Gastrocnemius medialis (tissue), 4 donors: ENCODE data around the gene ATP1B1. TPM values are rescaled to one million over a fixed set of nuclear protein-coding genes. Genes with fewer than 3 reads are reported as not detected.

Experiments
- ATAC-seq, 2 donors: fragments of 150-250 bp; one replicate each; pipeline ENCODE4 v1.9.1; 2016
- DNase-seq, 2 donors: peaks; one replicate each; pipeline ENCODE4 v3.0.0-alpha.2; 2019
- H3K27ac ChIP-seq, 4 donors: fragments of 200-600 bp; sonication (generic); 1 replicate in 1 of 4; 2 replicates in 3 of 4; pipeline ENCODE4 v1.5.1; 2016 to 2018; ENCODE audit warnings: mild to moderate bottlenecking in 2 of 4, moderate library complexity in 1 of 4
- H3K27me3 ChIP-seq, 3 donors: fragments of 200-600 bp; sonication (generic) in 2 of 3; 1 replicate in 1 of 3; 2 replicates in 2 of 3; pipeline versions ENCODE4 v1.5.1 to v1.6.0; 2016 to 2019; ENCODE audit warnings: mild to moderate bottlenecking in 1 of 3, moderate library complexity in 1 of 3
- H3K36me3 ChIP-seq, 2 donors: fragments of 200-600 bp; sonication (generic) in 1 of 2; one replicate each; pipeline ENCODE4 v1.5.1; 2017 to 2018
- H3K4me1 ChIP-seq, 2 donors: fragments of 200-600 bp; sonication (generic) in 1 of 2; one replicate each; pipeline ENCODE4 v1.5.1; 2016 to 2017; ENCODE audit warnings: mild to moderate bottlenecking in 2 of 2
- H3K4me3 ChIP-seq, 4 donors: fragments of 200-600 bp; sonication (generic) in 3 of 4; 1 replicate in 1 of 4; 2 replicates in 3 of 4; pipeline ENCODE4 v1.5.1; 2016 to 2019; ENCODE audit warnings: mild to moderate bottlenecking in 2 of 4
- H3K9me3 ChIP-seq, 3 donors: fragments of 200-600 bp; sonication (generic) in 2 of 3; 1 replicate in 1 of 3; 2 replicates in 2 of 3; pipeline ENCODE4 v1.5.1; 2016 to 2019
- POLR2A ChIP-seq, 2 donors: fragments of 450-650 bp; IDR thresholded peaks; one replicate each; pipeline ENCODE4 v1.6.1; 2017; ENCODE audit warnings: antibody characterized with exemption in 2 of 2, mild to moderate bottlenecking in 2 of 2, moderate library complexity in 2 of 2
- in situ Hi-C, 4 donors: fragments of 200-750 bp; cut with MboI; loops; one replicate each; pipeline versions ENCODE4 v1.15.0 to v1.8.0; 2017; ENCODE audit warnings: low sequenced_read_pairs in 4 of 4
- intact Hi-C: fragments of 100-400 bp; cut with DNase I; formaldehyde crosslinking; loops from one replicate; pipeline ENCODE4 v1.15.1; 2023; ENCODE audit warnings: low total_unique reads
- total RNA-seq, 4 donors: library from RNA; depleted of rRNA; stranded (reverse); fragments of >200 nt; gene quantifications; one replicate each; pipeline versions ENCODE4 v1.1.0 to v1.2.3, GENCODE V29; 2016
- TF ChIP-seq, protein P1 (sequence below), 5 experiments: fragments of 450-650 bp in 3 of 5; fragments of 200-600 bp in 2 of 5; sonication (generic) in 2 of 5; IDR thresholded peaks in 4 of 5; conservative IDR thresholded peaks in 1 of 5; 1 replicate in 4 of 5; 2 replicates in 1 of 5; pipeline ENCODE4 v1.5.1; 2016 to 2019; ENCODE audit warnings: antibody characterized with exemption in 5 of 5, mild to moderate bottlenecking in 3 of 5, moderate library complexity in 3 of 5

Gene ATP1B1
- total RNA-seq, 4 donors from 2014 or later, result 111 to 377 (median 324) TPM

DNA sequence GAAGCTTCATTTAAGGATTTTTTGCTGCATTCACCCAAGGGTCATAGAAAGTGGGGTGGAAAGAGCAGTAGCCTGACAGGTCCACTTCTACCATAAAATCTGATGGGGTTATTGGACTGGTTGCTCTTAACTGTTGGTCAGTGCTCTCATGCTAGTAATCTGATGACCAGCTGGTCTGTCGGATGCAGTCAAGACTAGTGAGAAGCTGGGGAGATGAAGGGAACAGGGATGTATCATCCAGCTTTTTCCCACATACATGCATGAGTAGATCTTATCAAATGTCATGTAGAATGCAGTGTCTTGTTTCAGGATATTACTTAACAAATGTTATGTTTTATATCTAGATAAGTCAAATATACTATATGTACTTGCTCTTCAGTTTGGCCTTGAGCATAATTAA, 11.1 kb downstream of the ATP1B1 start:
- ATAC-seq (no peak), DNase-seq (no peak)
- no peaks in the 10 kb centered on the region for H3K9me3 ChIP-seq
- intact Hi-C loops, result loop anchor here (10.0 kb wide), 1 partner anchor 777 kb away; the partner anchor contains the start of gene SCYL3
- in situ Hi-C loops, result loop anchor here (10.0 to 25.0 kb wide), 6 partner anchors 367 to 1180 kb away; partner anchors contain the start of genes SLC19A2 (in 3 of the 4), DCAF6 (in 1 of the 4) and MPC2 (in 1 of the 4)
- TF ChIP-seq, protein P1, sequence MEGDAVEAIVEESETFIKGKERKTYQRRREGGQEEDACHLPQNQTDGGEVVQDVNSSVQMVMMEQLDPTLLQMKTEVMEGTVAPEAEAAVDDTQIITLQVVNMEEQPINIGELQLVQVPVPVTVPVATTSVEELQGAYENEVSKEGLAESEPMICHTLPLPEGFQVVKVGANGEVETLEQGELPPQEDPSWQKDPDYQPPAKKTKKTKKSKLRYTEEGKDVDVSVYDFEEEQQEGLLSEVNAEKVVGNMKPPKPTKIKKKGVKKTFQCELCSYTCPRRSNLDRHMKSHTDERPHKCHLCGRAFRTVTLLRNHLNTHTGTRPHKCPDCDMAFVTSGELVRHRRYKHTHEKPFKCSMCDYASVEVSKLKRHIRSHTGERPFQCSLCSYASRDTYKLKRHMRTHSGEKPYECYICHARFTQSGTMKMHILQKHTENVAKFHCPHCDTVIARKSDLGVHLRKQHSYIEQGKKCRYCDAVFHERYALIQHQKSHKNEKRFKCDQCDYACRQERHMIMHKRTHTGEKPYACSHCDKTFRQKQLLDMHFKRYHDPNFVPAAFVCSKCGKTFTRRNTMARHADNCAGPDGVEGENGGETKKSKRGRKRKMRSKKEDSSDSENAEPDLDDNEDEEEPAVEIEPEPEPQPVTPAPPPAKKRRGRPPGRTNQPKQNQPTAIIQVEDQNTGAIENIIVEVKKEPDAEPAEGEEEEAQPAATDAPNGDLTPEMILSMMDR (IDR thresholded peaks at IDR 0.05 in 4 of 5, conservative IDR thresholded peaks at IDR 0.05 in 1 of 5), result no peak
- peaks cover 0 to 50% of the 10 kb centered on the region in 2 donors for H3K36me3 ChIP-seq
- H3K27ac ChIP-seq, result peak overlapping the region; percentile 93 to 99 (median 96)
- H3K27me3 ChIP-seq, result no peaks in the 10 kb centered on the region
- H3K4me3 ChIP-seq, result peak overlapping the region in 1 of 4 donors; percentile 34
- H3K4me1 ChIP-seq, result peaks cover 84 to 89% of the 10 kb centered on the region in 2 donors

DNA sequence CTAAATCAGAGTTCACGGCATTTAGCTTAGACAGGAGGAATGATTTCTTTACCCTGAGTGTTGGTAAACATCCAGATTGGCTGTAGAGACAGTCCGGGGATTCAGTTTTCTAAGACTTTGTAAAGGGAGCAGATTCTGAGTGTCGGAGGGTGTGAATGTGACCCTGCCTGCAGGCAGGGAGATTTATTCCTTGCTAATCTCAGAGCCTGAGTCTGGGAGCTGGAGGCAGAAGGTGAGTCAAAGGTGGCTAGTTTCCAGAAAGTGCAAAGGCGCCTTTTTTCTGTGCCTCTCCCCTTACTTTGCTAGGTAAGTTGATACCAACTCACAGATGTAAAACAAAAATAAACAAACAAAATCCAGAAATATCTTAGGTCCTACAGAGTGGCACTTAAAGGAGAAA, 11.7 kb downstream of the ATP1B1 start:
- Histone ChIP-seq H3K36me3 (peaks cover 0 to 50% of the 10 kb centered on the region in 2 donors), H3K4me1 (peaks cover 83 to 84% of the 10 kb centered on the region in 2 donors), H3K9me3 (no peaks in the 10 kb centered on the region), H3K4me3 (peak overlapping the region in 1 of 4 donors; percentile 34), H3K27me3 (no peaks in the 10 kb centered on the region), H3K27ac (peak overlapping the region; percentile 93 to 99 (median 96))
- in situ Hi-C loops, result loop anchor here (10.0 to 25.0 kb wide), 6 partner anchors 367 to 1181 kb away; partner anchors contain the start of genes SLC19A2 (in 3 of the 4), DCAF6 (in 1 of the 4) and MPC2 (in 1 of the 4)
- DNase-seq (no peak), ATAC-seq (no peak)
- intact Hi-C loops, result loop anchor here (10.0 kb wide), 1 partner anchor 777 kb away; the partner anchor contains the start of gene SCYL3
- TF ChIP-seq POLR2A (IDR thresholded peaks at IDR 0.05), result peak in 1 of 2 donors; percentile 51
- TF ChIP-seq, protein P1 (IDR thresholded peaks at IDR 0.05 in 4 of 5, conservative IDR thresholded peaks at IDR 0.05 in 1 of 5), result no peak

DNA sequence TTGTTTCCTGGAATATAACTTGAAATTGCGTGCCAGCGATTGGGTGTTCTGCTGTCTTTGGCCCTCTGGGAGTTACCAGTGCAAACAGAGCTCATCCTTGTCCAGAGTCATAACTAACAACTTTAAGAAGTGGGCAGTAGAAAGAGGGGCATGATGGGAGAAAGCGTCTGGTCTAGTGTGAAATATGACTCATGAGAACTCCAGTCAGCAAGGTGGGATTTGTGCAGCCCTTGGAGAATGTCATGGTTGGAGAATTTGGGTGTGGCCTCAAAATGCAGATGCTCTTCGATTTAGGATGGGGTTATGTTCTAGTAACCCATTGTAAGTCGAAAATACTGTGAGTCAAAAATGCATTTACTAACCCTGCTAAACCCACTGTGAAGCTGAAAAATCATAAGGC, 12.9 kb downstream of the ATP1B1 start:
- ATAC-seq (peak in 1 of 2 donors; percentile 18), DNase-seq (no peak)
- no peaks in the 10 kb centered on the region for H3K27me3 ChIP-seq
- H3K4me1 ChIP-seq, result peaks cover 73 to 79% of the 10 kb centered on the region in 2 donors
- TF ChIP-seq, protein P1 (IDR thresholded peaks at IDR 0.05 in 4 of 5, conservative IDR thresholded peaks at IDR 0.05 in 1 of 5), result no peak
- peaks cover 0 to 47% of the 10 kb centered on the region in 2 donors for H3K36me3 ChIP-seq
- in situ Hi-C loops (loop anchor here (10.0 to 25.0 kb wide), 6 partner anchors 365 to 1182 kb away; partner anchors contain the start of genes SLC19A2 (in 3 of the 4), DCAF6 (in 1 of the 4) and MPC2 (in 1 of the 4)), intact Hi-C loops (loop anchor here (10.0 kb wide), 1 partner anchor 775 kb away; the partner anchor contains the start of gene SCYL3)
- no peak overlapping the region for H3K4me3 ChIP-seq
- no peaks in the 10 kb centered on the region for H3K9me3 ChIP-seq
- peak overlapping the region; percentile 93 to 99 (median 96) for H3K27ac ChIP-seq

DNA sequence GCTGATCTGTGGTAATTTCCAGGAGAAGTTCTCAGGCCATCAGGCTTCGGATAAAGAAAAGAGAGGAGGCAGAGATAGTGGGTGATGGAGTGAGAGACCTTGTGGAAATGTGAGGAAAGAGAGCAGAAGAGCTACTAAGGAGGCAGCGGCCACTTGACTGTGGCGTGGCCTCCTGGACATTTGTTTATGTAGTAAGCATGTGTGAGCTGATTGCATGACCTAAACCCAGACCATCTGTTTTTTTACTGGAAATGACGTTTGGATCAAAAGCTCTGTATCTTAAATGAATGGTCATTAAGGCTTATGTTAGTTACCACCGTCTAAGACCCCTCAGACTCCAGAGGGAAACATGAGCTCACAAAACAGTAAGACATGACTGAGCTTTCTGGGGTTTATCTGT, 13.6 kb downstream of the ATP1B1 start:
- no peaks in the 10 kb centered on the region for H3K9me3 ChIP-seq
- TF ChIP-seq POLR2A (IDR thresholded peaks at IDR 0.05), result peak in 1 of 2 donors; percentile 42
- TF ChIP-seq, protein P1 (IDR thresholded peaks at IDR 0.05 in 4 of 5, conservative IDR thresholded peaks at IDR 0.05 in 1 of 5), result no peak
- intact Hi-C loops (no loop called here), in situ Hi-C loops (loop anchor here in 3 of 4 donors (25.0 kb wide), 3 partner anchors 367 to 1183 kb away; partner anchors contain the start of genes SLC19A2 (in 2 of the 3), DCAF6 (in 1 of the 3) and MPC2 (in 1 of the 3))
- peak in 1 of 2 donors; percentile 41 for ATAC-seq
- no peaks in the 10 kb centered on the region for H3K27me3 ChIP-seq
- no peak for DNase-seq
- H3K4me3 ChIP-seq, result peak overlapping the region in 1 of 4 donors; percentile 7
- H3K27ac ChIP-seq, result peak overlapping the region; percentile 93 to 99 (median 96)
- peaks cover 66 to 75% of the 10 kb centered on the region in 2 donors for H3K4me1 ChIP-seq
- H3K36me3 ChIP-seq, result peaks cover 0 to 48% of the 10 kb centered on the region in 2 donors
